TTC549 (cell line): ENCODE data around the gene SV2A.
"Not testable (repeated sequence)": the region's sequence is repeated elsewhere in the genome, so short reads cannot be mapped to it uniquely, and the experiment has no call there.

Experiments used
- FAIRE-seq: peaks from 2 replicates; lab custom pipeline; 2012; peaks lifted over from hg19 to GRCh38; lab: Jason Lieb, UNC

Gene SV2A

DNA sequence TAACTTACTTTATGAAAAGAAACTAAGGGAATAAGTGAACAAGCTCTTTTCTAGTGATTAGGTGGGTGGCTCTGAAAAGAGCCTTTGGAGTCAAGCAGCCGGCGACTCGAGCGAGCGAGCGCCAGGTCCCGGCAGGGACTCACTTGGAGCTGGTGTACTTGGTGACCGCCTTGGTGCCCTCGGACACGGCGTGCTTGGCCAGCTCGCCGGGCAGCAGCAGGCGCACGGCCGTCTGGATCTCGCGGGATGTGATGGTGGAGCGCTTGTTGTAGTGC, 31.6 kb downstream of the SV2A start:
- FAIRE-seq: not testable (repeated sequence)

DNA sequence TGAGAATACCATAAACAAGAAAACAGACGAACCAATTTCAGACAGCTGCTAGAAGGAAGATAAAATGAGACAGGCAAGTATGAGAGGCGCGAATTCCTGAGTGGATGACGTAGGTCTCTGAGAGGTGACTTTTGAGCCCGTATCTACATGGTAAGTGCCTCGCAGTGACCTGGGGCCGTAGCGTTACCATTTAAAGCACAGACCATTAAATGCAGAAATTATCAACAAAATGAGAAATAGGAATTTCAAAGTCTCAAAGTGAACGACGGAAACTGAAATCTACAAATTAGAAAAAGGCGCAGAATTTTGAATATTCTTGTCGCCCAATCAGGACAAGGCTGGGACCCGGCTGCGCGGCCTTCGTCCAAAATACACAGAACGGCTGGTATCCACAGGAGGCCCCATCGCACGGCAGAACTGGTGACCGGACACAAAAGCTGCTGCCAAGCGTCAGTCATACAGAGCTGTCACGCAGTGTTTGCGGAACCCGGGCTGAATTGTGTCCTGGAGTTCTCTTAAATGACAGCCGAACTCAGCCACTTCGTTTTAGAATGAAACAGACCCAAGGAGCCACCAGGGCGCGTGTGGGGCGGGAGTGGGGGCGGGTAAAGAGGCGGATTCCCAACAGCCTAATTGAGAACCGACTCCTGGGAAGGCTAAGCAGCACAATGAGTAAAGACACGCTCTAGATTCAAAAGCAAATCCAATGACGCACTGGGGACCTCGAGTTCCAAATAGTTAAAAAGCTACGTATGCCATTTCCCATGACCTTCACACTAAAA, 32.1 kb downstream of the SV2A start:
- peak; percentile 70 for FAIRE-seq

DNA sequence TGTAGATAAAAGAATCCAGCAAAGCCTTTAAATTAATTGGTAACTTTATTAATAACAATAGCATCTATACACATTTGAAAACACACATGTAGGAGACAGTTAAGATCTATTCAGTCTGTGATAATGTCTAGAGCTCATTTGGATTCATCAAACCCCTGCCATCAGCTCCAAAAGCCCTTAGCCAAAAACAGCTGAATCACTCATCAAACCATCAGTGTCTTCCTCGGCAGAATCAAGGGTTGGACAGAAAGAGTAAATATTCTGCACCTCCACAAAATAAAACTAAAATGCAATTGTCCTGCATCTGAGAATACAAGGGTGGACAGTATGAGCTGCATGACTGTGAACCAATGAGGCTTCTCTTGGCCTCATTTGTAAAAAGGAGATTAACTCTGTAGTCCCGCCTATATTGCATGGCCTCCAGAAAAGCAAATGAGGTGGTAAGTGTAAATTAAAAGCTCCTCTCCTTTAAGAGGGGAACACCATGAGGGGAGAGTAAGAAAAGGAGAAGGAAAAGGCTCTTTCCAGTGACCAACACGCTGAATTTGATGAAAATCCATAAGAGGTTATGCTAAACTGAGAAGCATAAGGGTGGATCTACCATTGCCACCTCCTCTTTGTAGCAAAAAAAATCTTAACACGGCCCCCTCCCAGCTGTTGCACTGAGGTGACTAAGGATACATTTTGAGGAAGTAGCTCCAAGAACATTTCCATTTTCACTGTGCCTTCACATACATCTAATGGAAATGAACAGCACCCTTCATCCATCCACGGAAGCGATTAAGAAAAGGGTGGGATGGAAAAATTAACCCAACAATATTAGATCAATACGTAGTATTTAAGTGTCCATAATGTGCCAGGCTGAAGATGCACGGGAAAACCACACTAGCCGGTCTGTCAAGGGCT, 33.0 kb downstream of the SV2A start:
- FAIRE-seq: no peak

DNA sequence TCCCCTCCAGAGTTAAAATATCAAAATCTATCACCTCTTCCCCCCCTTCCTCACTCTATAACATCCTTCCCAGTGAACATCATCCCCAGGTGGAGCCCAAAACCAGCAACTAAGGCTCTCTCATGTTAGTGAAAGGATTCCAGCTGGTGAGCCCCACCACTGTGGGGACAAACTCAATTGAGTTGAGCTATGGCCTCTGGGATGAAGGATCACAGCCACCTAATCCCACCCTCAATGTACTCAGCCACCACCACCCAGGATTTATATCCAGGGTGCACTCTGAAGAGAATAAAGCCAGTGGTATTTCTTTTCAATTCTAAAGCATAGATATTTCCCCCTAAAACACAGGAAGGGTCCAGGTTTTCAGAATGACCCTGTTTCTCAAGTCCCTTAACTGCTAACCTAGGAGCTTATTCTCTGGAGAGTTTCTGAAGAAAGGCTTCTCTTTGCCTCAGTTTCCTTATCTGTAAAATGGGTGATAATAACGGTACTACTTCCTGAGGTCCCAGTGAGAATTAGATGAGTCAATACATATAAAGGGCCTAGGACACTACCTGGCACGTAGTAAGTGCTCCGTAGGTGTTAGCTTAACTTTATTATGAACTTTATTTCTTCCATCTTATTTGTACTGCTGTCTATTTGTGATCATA, 33.9 kb downstream of the SV2A start:
- no peak for FAIRE-seq

DNA sequence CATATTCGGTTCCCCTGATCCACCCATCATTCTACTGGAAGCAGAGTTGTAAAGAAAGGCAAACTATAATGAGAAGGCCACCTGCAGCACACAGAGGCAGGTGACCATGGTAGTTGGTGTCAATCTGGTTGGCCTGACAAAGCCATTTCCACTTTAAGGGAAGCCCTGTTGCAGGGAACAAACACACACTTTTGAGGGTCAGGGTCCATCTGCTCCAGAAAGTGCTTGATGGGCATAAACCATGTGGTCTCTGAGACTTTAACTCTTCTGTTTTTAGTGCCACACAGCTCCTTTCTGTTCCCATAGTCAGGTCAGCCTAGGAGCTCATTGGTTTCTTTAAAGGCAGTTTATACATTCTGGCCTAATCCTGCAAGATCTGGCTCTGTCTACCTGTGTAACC, 35.8 kb downstream of the SV2A start:
- FAIRE-seq: no peak

DNA sequence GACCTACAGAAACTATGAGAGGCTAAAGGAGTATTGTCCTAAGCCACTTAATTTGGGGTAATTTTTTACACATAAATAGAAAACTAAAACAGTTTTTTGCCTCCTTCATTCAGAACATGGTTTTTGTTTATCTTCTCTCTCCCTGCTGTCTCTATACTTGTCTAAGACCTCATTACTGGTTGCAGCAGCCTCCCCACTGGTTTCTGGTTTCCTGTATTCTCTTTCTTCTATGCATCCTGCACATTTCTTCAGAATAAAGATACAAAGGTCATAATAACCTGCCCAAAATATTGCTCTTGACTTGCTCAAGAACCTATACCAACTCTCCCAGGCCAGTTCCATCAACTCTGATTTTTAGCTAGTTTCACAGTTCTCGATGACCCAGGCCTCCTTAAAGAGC, 38.1 kb downstream of the SV2A start:
- FAIRE-seq: no peak

DNA sequence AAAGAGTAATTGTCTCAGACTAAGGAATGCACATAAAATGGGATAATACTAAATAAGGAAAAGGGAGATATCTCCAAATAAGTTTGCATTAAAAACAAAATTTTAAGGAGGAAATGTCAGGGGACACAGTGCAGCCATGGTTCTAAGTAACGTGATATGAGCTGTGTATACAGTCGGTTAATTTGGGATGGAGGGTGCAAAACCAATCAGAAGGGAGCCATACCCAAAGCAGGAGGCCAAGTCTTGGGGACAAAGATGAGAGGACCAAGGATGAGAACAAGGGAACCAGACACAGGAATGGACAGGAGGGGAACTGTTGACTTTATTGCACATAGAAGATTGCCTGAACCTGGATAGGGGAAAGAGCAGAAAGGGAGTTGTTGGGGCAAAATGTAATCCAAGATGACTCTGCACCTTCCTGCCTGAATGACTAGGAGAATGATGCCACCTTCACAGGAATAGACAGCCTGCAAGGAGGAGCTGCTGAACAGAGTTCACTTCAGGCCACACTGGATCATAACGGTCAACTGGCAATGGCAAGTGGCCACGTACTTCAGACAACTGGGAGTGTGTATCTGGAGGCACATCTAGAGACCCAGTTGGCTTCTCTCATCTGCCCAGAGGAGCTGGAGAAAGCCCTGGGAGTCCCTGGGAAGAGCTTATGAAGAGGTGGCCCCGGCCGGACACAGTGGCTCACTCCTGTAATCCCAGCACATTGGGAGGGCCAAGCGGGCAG, 40.3 kb downstream of the SV2A start:
- no peak for FAIRE-seq

DNA sequence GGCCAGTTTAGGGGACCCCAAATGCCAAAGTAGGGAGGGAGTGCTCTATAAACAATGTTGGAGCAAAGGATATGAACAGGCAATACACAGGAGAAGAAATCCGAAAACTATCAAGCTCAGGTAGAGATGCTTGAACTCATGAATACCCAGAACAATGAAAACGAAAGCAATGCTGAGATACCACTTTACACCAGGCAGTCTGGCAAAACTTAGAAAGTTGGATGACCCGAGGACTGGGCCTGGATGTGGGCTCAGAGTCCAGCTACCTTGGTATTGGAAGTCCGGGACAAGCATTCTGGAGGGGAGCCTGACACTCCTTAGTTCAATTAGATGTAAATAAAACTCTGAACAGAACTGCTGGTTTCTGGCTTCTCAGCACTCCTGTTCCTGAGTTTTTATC, 44.6 kb downstream of the SV2A start:
- FAIRE-seq: not testable (repeated sequence)

DNA sequence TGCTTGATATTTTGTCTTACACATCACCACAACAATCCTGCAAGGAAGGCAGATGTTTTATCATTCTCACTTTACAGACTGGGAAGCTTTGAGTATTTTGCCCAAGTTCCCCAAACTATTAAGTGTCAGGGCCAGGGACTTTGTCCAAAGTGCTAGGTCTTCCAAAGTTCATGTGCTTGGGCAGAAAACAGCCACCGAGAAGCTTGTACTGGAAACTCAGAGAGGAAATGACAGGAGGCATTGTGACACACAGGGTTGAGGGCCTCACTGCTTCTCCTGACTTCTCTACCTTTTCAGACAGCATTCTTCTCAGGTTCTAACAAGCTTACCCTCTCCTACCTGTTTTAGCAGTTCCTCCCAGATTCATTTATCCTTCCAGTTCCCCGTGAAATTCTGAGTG, 50.8 kb downstream of the SV2A start:
- FAIRE-seq: not testable (repeated sequence)

DNA sequence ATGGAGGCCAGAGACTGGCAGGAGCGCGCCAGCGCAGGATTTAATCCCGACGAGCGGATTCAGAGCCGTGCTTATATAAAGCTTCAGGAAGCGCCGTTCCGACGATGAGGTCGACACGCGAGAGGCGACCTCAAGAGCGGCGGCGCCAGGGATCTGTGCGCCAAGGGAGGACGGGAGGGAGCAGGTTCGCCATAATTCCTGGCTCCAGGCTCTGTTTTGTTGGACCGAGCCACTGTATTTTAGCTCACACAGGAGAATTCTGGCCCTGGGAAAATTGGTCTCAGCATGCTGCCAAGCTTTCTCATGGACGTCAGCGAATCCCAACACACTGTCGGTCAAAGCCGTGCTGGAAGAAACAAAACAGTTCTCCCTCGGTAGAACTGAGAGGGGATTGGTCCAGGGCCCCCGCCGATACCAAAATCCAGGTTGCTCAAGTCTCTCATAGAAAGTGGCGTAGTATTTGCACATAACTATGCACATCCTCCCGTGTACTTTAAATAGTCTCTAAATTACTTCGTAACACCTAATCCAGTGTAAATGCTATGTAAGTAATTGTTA, 56.1 kb downstream of the SV2A start:
- FAIRE-seq: not testable (repeated sequence)

DNA sequence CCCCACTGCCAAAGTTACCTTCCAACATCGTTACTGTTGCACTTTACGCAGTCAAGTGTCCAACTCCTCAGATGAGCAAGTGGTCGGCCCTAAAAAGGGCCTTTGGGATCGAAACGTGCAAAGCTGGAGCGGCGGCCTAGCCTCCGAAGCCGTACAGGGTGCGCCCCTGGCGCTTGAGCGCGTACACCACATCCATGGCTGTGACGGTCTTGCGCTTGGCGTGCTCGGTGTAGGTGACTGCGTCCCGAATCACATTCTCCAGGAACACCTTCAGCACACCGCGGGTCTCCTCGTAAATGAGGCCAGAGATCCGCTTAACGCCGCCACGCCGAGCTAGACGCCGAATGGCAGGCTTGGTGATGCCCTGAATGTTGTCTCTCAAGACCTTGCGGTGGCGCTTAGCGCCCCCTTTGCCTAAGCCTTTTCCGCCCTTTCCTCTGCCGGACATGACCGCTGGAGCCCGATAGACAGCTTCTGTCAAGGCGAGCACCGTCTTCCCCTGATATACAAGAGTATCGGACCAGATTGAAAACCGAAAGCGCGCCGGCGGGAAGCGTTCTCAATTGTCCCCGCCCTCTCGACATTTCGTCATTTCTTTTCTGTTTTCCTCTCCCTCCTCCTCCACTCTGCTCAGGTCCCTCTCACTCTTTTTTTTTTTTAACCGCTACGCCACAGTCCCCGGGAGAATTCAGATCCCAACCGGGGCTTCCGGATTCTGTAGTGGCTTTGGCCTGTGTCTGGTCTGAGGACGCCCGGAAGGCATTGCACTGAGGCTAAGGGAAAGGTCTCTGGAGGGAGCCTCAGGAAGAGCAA, 56.8 kb downstream of the SV2A start:
- peak; percentile 81 for FAIRE-seq

DNA sequence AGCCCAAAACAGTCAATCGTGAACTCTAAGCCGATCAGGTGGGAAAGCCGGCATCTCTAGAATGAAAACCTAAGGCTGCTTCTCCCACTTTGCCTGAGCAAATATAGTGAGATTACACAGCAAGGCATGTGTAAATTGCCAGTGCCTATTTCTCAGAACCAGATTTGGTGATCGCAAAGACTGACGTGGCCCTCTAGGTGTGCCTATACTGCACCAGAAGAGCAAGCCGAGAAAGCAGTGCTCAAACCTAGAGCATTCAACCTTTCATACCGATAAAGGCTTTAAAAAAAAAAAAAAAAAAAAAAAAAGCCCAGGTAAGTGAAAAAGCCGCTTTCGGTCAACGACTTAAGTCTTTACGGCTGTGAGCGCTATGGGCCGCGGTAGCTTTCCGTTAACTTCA, 57.4 kb downstream of the SV2A start:
- not testable (repeated sequence) for FAIRE-seq
